Mesendoderm (in vitro differentiated cells): ENCODE data around the gene EBPL.
"Not testable (repeated sequence)": the region's sequence is repeated elsewhere in the genome, so short reads cannot be mapped to it uniquely, and the experiment has no call there.

Experiments used
- DNase-seq: peaks from one replicate; pipeline ENCODE4 v3.0.0; 2013
- H2AK5ac ChIP-seq: 2 replicates; pipeline ENCODE4 v1.6.1; 2013; ENCODE audit warnings: low read length, inconsistent platforms
- H2BK120ac ChIP-seq: 2 replicates; pipeline ENCODE4 v1.6.1; 2013; ENCODE audit warnings: low read depth, mild to moderate bottlenecking, low read length, moderate library complexity, mixed read lengths
- H2BK15ac ChIP-seq: replicated peaks from 2 replicates; pipeline ENCODE4 v1.6.1; 2013; ENCODE audit warnings: low read depth, mild to moderate bottlenecking, moderate library complexity
- H2BK5ac ChIP-seq: 2 replicates; pipeline ENCODE4 v1.6.1; 2013; ENCODE audit warnings: low read length, inconsistent platforms
- H3K18ac ChIP-seq: 2 replicates; pipeline ENCODE4 v1.6.1; 2013; ENCODE audit warnings: mild to moderate bottlenecking, low read length, mixed read lengths
- H3K23ac ChIP-seq: one replicate; pipeline ENCODE4 v1.6.1; 2013; ENCODE audit warnings: low read length
- H3K27ac ChIP-seq: 2 replicates; pipeline ENCODE4 v1.5.1; 2013; ENCODE audit warnings: low read depth, mild to moderate bottlenecking, inconsistent platforms, low read length, moderate library complexity
- H3K27me3 ChIP-seq: 2 replicates; pipeline ENCODE4 v1.6.1; 2013; ENCODE audit warnings: low read length, control low read depth, mild to moderate bottlenecking, inconsistent platforms; ENCODE audit not compliant: insufficient read depth, poor library complexity
- H3K36me3 ChIP-seq: 2 replicates; pipeline ENCODE4 v1.6.1; 2013; ENCODE audit warnings: low read length, inconsistent platforms; ENCODE audit not compliant: control insufficient read depth, insufficient read depth
- H3K4ac ChIP-seq: one replicate; pipeline ENCODE4 v1.6.1; 2013; ENCODE audit warnings: low read depth, mild to moderate bottlenecking, low read length, moderate library complexity
- H3K4me1 ChIP-seq: 2 replicates; pipeline ENCODE4 v1.6.1; 2013; ENCODE audit warnings: low read depth, low read length, inconsistent platforms; ENCODE audit not compliant: control insufficient read depth
- H3K4me2 ChIP-seq: 2 replicates; pipeline ENCODE4 v1.6.1; 2013; ENCODE audit warnings: low read length
- H3K4me3 ChIP-seq: 2 replicates; pipeline ENCODE4 v1.5.1; 2013; ENCODE audit warnings: mild to moderate bottlenecking, low read length
- H3K56ac ChIP-seq: one replicate; pipeline ENCODE4 v1.6.1; 2013; ENCODE audit warnings: low read length
- H3K79me1 ChIP-seq: 2 replicates; pipeline ENCODE4 v1.6.1; 2013; ENCODE audit warnings: low read length, inconsistent platforms
- H3K79me2 ChIP-seq: 2 replicates; pipeline ENCODE4 v1.6.1; 2013; ENCODE audit warnings: mild to moderate bottlenecking, low read length; ENCODE audit not compliant: control insufficient read depth, insufficient read depth
- H3K9ac ChIP-seq: 2 replicates; pipeline ENCODE4 v1.6.1; 2013; ENCODE audit warnings: low read length, inconsistent platforms
- H4K5ac ChIP-seq: one replicate; pipeline ENCODE4 v1.6.1; 2013; ENCODE audit warnings: low read length
- H4K8ac ChIP-seq: one replicate; pipeline ENCODE4 v1.6.1; 2013; ENCODE audit warnings: low read depth, mild to moderate bottlenecking, control low read depth, low read length, moderate library complexity
- WGBS: extraction: QIAGEN DNeasy Blood & Tissue Kit; methylation state at CpG from one replicate; pipeline ENCODE4 v1.1.7; 2013; ENCODE audit warnings: low lambda C conversion rate, missing lambda C conversion rate; ENCODE audit not compliant: insufficient coverage; ENCODE audit errors: extremely low coverage; 5-methylcytosine and 5-hydroxymethylcytosine counted together

EBPL gene

GRCh38 chr13:49612042-49612441 lies 79.2 kb downstream of the EBPL start:
- not testable (repeated sequence) for H4K8ac ChIP-seq, H3K4me2 ChIP-seq, H3K4me1 ChIP-seq, H3K79me1 ChIP-seq, H3K79me2 ChIP-seq, H3K27ac ChIP-seq, H2AK5ac ChIP-seq, H2BK15ac ChIP-seq, H3K18ac ChIP-seq, H3K56ac ChIP-seq, H3K23ac ChIP-seq, H3K4ac ChIP-seq, H4K5ac ChIP-seq, DNase-seq, H2BK5ac ChIP-seq, H3K27me3 ChIP-seq, H3K4me3 ChIP-seq, H3K9ac ChIP-seq, H2BK120ac ChIP-seq, H3K36me3 ChIP-seq
- WGBS = no CpG with 5 or more reads among the region's 3 CpGs
